ENCODE data around the gene RAB44.

GRCh38 chr6:36669002-36669401 lies 28.6 kb upstream of the RAB44 start:
- no peak for TF ChIP-seq PBX3 (IDR thresholded peaks at IDR 0.05)
- TF ChIP-seq HOXA7 (CRISPR knock-in tag; IDR thresholded peaks at IDR 0.05) = no peak
- TF ChIP-seq CTCF (IDR thresholded peaks at IDR 0.05) = no peak
- TF ChIP-seq NR3C1 (IDR thresholded peaks at IDR 0.05) = no peak
- TF ChIP-seq KDM1A (IDR thresholded peaks at IDR 0.05; ENCODE audit: low read depth) = no peak
